Skin epidermis (tissue), 12 donors: ENCODE data around the gene SBK2.
"Not testable (repeated sequence)": the region's sequence is repeated elsewhere in the genome, so short reads cannot be mapped to it uniquely, and the experiment has no call there.

Source experiments
- H3K27ac ChIP-seq, 21 experiments: fragments of 200-600 bp; sonication (generic) in 11 of 21; one replicate each; pipeline ENCODE4 v1.5.0; 2020; ENCODE audit warnings: mild to moderate bottlenecking in 3 of 21, inconsistent platforms in 2 of 21, moderate library complexity in 2 of 21
- H3K4me3 ChIP-seq, 7 experiments: fragments of 200-600 bp; sonication (generic) in 2 of 7; one replicate each; pipeline ENCODE4 v1.5.0; 2020; ENCODE audit warnings: inconsistent platforms in 2 of 7, mild to moderate bottlenecking in 2 of 7, moderate library complexity in 1 of 7

SBK2 gene

GRCh38 chr19:55539090-55539984 is 2.4 kb upstream of the SBK2 start:
- Histone ChIP-seq H3K4me3 (no peak overlapping the region), H3K27ac (no peak overlapping the region)

DNA sequence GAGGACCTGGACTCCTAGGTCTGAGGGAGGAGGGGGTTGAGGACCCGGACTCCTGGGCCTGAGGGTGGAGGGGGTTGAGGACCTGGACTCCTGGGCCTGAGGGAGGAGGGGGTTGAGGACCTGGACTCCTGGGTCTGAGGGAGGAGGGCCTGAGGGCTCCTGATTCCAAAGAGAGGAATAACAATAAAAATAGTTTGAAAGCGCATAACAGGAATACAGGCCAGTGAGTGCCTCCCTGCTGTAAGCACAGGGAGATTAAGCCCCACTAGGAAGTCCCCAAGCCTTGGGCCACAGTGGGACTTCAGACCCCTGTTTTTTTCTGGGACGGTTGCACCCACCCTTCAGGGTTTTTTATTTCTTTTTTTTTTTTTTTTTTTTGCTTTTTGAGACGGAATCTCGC is 1.2 kb upstream of the SBK2 start:
- no peak overlapping the region for H3K27ac ChIP-seq
- no peak overlapping the region for H3K4me3 ChIP-seq

DNA sequence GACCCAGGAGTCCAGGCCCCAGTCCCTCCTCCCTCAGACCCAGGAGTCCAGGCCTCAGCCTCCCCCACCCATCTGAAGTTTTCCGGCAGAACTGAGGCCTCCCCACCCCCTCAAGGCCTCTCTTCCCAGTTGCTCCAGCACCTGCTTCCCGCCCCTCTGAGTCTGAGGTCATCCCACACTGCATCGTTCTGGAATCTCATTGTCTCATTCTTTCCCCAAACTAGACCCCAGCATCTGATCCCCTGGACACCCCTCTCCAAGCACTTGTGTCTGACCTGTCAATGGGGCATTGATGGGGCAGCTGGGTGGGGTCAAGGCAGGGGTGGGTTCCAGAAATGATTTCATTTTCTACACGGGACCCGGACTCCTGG is 793 bp upstream of the SBK2 start:
- Histone ChIP-seq H3K4me3 (no peak overlapping the region), H3K27ac (no peak overlapping the region)

DNA sequence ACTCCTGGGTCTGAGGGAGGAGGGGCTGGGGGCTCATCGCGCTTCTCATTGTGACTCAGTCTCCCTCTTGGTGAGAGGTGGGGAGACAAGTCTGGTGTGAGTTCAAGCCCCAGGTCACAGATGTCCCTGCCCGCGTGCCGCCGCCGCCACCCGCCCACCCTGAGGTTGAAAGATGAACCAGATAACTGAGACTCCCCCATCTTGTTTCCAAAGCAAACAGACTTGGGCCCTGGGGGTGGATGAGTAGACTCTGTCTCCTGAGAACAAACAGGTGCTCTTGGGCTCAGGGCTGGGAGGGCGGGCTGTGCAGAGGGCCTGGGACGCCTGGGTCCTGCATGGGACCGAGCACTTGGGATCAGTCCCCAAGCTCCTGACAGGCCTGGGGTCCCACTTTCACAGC is 567 bp downstream of the SBK2 start:
- Histone ChIP-seq H3K4me3 (no peak overlapping the region), H3K27ac (no peak overlapping the region)

DNA sequence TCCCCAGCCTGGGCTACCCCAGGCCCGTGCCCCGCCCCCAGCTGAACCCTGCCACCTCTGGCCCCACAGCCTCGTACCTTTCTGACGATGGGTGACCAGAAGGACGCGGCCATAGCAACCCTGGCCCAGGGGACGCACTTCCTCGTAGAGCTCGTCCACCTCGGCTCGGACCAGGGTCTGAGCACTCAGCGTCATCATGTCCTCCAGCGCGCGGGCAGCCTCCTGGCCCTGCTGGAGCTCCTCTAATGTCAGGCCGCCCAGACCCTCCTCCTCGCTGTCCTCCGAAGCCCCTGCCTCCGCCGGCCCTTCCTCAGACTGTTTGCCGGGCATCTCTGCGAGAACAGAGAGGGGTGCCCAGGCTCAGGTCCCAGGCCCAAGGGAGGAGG is 975 bp downstream of the SBK2 start:
- H3K27ac ChIP-seq = no peak overlapping the region
- H3K4me3 ChIP-seq = no peak overlapping the region

DNA sequence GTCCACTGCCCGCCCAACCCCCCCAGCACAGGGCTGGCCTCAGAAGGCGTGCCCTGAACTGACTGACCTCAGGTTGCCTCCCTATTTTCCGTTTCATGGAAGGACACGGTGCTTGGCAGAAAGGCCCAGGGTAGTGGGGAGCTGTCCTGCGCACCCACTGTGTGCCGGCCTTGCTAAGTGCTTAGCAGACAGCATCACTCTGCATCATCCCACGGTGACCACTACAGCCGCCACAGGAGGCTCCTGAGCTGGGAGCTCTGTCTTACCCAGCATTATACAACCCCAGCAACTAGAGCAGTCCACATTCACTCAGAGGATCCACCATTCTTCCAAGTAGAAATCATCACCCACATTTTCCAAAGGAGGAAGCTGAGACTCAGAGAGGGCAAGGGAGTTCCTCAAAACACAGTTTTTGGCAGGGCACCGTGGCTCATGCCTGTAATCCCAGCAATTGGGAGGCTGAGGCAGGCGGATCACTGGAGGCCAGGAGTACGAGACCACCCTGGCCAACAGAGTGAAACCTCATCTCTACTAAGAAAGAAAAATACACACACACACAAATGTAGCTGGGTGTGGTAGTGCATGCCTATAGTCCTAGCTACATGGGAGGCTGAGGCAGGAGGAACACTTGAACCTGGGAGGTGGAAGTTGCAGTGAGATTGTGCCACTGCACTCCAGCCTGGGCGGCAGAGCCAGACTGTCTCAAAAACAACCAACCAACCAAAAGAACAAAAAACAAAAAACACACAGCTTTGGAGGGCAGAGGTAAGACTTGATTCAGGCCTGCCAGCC is 1.6 kb downstream of the SBK2 start:
- Histone ChIP-seq H3K4me3 (no peak overlapping the region), H3K27ac (no peak overlapping the region)

- not testable (repeated sequence) for H3K27ac ChIP-seq, H3K4me3 ChIP-seq
These were observed 2.7 kb downstream of the SBK2 start for GRCh38 chr19:55534280-55534679.

DNA sequence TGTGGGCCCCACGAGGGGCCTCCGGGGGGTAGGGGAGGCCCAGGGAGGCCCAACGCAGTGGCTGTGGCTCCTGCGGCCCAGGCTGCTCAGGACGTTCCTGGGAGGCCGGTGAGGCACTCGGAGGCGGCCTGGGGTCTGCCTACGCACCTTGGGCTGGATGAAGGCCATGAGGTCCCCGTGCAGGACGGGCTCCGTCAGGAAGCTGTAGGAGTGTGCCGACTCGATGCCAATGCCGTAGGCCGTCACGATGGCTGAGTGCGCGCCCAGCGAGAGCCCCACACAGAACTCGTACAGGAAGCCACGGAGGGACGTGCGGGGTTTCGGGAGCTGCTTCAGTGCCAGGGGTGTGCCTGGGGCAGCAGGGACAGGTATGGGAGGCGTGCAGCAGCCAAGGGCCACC is 5.9 kb downstream of the SBK2 start:
- H3K27ac ChIP-seq = no peak overlapping the region
- H3K4me3 ChIP-seq = no peak overlapping the region

DNA sequence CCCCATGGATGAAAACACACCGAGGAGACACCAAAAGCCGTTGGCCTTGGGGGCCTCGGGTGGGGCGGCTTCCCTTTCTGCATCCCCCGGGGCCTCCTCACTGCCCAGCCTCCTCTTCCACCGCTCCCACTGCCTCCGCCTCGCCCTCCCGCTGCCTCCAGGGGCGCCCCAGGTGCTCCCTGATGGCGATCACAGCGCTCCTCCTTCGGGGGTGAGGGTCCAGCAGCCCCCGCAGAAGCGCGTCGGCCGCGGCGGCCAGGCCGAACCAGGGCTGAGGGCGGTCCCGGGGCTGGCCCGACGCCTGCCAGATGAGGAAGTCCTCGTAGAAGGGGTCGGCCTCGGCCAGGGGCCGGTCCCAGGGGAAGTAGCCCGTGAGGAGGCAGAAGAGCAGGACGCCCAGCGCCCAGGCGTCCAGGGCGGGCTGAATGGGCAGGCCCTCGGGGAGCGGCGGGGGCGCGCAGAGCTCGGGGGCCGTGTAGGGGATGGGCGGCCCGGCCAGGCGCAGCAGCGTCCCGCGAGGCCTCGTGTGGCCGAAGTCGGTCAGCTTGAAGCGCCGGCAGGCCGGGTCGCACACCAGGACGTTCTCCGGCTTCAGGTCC is 7.2 kb downstream of the SBK2 start:
- Histone ChIP-seq H3K27ac (no peak overlapping the region), H3K4me3 (no peak overlapping the region)

GRCh38 chr19:55528030-55528803 is 8.7 kb downstream of the SBK2 start:
- Histone ChIP-seq H3K4me3 (no peak overlapping the region), H3K27ac (no peak overlapping the region)

- no peak overlapping the region for H3K27ac ChIP-seq
These were observed 9.5 kb downstream of the SBK2 start for GRCh38 chr19:55527197-55528029.

DNA sequence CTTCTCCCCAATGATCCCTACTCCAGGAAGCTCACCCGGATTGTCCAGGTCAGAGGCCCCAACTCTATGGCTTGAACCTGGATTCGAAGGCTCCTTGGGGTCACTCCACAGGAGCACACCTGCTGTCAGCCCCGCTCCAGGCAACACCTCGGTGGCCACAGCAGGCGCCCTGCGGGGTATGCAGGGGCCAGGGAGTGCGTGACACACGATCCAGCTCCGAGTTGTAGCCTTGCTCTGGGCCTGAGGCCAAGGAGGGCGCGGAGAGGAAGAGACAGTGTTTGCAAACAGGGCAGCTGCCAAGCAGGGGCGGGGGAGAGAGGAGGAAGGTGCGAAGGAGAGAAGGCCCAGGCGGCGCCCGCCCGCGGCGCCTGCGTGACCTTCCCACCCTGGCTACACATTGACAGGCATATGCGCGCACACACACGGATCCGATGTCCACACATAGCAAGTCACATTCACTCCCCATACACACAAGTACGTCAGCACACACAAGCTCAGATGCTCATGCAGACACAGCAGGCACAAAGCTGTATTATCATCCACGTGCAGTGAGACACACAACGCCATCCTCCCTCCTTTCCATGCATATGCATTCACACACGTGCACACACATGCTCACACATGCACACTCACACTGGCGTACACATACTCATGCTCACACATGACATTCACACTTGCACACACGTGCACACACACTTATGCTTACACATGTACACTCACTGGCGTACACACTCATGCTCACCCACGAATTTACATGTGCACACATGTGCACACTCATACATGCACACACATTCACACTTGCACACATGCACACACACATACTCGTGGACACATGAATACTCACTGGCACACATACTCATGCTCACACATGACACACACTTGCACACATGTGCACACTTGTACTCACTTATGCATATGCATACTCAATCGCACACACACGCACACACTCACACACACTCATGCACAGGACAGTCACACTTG is 10.4 kb downstream of the SBK2 start:
- Histone ChIP-seq H3K27ac (no peak overlapping the region), H3K4me3 (no peak overlapping the region)

More at GRCh38 chr19:55527197-55528029, 9.5 kb downstream of the SBK2 start:
- H3K4me3 ChIP-seq = no peak overlapping the region

DNA sequence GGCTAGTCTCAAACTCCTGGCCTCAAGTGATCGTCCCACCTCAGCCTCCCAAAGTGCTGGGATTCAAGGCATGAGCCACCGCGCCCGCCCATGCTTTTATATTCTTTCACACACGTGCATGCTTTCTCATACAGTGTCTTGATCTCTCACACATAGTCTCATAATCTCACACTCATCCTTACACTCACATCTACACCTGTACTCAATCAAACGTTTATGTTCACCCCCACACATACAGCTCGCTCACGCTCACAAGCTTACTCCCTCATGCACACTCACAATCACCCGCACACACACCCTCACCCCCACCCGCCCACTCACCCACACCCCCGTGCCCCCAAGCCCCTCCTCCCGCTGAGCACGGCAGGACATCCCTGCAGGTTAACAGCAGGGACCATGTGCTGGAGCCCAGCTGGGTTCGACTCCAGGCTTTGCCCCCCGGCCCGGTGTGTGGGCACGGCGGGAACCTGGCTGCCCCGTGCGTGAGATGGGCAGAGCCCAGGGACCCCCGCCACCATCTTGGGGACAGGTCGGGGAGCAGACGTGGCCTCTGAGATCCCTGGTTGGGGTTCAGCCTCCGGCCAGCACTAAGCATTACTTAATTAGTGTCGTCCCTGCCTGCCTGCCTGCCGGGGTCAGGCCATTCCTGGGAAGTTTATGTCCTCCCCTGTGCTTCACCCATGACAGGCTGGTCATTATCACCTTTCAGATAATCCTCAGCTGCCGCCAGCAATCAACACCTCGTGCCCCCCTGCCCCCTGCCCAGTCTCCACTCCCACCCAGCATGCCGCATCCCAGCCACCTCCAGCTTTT is 11.4 kb downstream of the SBK2 start:
- no peak overlapping the region for H3K27ac ChIP-seq
- H3K4me3 ChIP-seq = no peak overlapping the region

- H3K4me3 ChIP-seq = no peak overlapping the region
- H3K27ac ChIP-seq = no peak overlapping the region
These were observed 16.1 kb downstream of the SBK2 start for GRCh38 chr19:55520691-55521292.

DNA sequence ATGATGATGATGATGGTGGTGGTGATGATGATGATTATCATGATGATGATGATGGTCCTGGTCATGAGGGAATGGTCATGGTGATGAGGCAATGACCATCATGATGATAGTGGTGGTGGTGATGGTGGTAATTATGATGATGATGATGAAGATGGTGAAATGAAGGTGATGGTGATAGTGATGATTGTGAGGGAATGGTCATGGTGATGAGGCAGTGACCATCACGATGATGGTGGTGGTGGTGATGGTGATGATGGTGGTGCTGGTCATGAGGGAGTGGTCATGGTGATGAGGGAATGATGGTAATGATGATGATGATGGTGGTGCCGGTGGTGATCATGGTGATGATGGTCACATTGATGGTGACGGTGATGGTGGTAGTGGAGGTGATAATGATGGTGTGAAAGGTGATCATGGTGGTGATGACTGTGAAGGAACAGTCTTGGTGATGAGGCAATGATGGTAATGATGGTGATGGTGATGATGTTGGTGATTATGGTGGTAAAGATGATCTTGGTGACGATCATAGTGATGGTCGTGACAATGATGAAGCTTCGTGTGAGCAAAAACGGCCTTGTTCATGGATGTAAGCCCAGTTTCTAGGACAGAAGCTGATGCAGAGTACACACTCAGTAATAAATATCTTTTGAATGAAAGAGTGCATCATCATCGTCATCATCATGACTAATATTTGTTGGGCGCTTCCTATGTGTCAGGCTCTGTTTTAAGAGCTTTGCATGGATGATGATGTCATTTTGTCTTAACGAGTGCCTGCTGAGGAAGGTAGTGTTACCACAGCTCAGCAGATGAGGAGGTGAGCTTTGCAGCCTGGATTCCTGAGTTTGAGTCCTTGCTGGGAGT is 17.3 kb downstream of the SBK2 start:
- no peak overlapping the region for H3K27ac ChIP-seq

More for the DNA sequence above, 17.3 kb downstream of the SBK2 start:
- H3K4me3 ChIP-seq = no peak overlapping the region
